ENCODE data around the gene GNRH2.
A peak's percentile ranks its signal among the peaks of the same experiment; 100 is the strongest.

Gene GNRH2

DNA sequence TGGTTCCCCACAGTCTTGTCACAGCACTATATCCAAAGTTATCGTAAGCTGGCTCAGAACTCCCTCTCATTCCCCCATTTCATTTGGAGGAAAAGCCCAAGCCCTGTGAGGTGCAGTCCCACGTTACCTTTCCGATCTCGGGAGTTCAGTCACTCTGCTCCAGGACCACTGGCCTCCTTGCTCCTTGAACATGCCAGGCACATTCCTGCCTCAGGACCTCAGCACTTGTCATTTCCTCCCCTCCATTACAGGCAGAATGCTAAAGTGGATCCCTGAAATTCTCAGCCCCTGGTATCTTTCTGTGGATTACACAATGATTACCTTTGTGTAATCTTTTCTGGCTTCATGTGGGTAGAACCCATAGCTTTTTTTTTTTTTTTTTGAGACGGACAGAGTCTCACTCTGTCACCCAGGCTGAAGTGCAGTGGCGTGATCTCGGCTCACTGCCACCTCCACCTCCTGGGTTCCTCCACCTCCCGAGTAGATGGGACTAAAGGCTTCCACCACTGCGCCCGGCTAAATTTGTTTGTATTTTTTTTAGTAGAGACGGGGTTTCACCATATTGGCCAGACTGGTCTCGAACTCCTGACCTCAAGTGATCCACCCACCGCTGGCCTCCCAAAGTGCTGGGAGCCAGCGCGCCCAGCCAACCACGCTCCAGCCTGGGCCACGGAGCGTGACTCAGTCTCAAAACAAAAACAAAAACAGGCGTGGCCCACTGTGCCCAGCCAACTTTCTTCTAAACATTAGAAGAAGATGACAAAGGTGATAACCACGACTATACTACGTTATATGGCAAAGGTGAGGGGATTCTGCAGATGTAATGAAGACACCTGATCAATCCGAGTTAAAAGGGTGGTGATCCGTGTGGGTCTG lies 24.0 kb downstream of the GNRH2 start:
- CTCF ChIA-PET: no interaction called here
- POLR2A ChIA-PET: no interaction called here
- TF ChIP-seq ZNF214 (tag by site-specific recombination; IDR thresholded peaks at IDR 0.05; ENCODE audit: borderline replicate concordance): no peak
- TF ChIP-seq ZNF48 (tag by site-specific recombination; IDR thresholded peaks at IDR 0.05): no peak
- no peak for TF ChIP-seq ZNF776 (tag by site-specific recombination; IDR thresholded peaks at IDR 0.05; ENCODE audit: borderline replicate concordance)
- no peak for TF ChIP-seq SP3 (tag by site-specific recombination; IDR thresholded peaks at IDR 0.05)
- no peak for TF ChIP-seq ZNF571 (tag by site-specific recombination; IDR thresholded peaks at IDR 0.05)
- no peak for TF ChIP-seq ZNF677 (tag by site-specific recombination; IDR thresholded peaks at IDR 0.05)

DNA sequence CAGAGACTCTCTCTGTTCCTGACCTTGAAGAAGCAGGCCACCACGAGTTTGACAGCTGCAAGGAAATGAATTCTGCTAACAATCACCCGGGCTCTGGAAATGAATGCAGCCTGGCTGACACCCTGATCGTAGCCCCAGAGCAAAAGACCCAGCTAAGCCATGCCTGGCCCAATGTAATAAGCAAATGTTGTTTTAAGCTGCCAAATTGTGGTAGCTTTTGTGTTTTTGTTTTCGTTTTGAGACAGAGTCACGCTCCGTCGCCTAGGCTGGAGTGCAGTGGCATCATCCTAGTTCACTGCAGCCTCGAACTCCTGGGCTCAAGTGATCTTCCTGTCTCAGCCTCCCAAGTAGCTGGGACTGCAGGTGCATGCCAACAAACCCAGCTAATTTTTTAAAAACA lies 24.7 kb downstream of the GNRH2 start:
- CTCF ChIA-PET: interaction anchor here (0.7 kb wide), 1 partner anchor 10 kb away, joined by 4 read pairs; no protein-coding TSS in a partner anchor
- peak; percentile 33; the same call in 1 of the 2 replicates for TF ChIP-seq OSR2 (tag by site-specific recombination; IDR thresholded peaks at IDR 0.05)
- TF ChIP-seq, protein P1, sequence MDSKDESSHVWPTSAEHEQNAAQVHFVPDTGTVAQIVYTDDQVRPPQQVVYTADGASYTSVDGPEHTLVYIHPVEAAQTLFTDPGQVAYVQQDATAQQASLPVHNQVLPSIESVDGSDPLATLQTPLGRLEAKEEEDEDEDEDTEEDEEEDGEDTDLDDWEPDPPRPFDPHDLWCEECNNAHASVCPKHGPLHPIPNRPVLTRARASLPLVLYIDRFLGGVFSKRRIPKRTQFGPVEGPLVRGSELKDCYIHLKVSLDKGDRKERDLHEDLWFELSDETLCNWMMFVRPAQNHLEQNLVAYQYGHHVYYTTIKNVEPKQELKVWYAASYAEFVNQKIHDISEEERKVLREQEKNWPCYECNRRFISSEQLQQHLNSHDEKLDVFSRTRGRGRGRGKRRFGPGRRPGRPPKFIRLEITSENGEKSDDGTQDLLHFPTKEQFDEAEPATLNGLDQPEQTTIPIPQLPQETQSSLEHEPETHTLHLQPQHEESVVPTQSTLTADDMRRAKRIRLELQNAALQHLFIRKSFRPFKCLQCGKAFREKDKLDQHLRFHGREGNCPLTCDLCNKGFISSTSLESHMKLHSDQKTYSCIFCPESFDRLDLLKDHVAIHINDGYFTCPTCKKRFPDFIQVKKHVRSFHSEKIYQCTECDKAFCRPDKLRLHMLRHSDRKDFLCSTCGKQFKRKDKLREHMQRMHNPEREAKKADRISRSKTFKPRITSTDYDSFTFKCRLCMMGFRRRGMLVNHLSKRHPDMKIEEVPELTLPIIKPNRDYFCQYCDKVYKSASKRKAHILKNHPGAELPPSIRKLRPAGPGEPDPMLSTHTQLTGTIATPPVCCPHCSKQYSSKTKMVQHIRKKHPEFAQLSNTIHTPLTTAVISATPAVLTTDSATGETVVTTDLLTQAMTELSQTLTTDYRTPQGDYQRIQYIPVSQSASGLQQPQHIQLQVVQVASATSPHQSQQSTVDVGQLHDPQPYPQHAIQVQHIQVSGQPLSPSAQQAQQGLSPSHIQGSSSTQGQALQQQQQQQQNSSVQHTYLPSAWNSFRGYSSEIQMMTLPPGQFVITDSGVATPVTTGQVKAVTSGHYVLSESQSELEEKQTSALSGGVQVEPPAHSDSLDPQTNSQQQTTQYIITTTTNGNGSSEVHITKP (tag by site-specific recombination; IDR thresholded peaks at IDR 0.05): no peak
- no peak for TF ChIP-seq ZNF175 (tag by site-specific recombination; IDR thresholded peaks at IDR 0.05)
- no peaks in the 10 kb centered on the region for H3K4me1 ChIP-seq (ENCODE audit: control insufficient read depth, insufficient read depth, low read length)
- no peaks in the 10 kb centered on the region for H3K36me3 ChIP-seq (ENCODE audit: control insufficient read depth in 2 of 2, insufficient read depth in 1 of 2, low read length in 2 of 2)
- no peak overlapping the region for H3K4me3 ChIP-seq (ENCODE audit: low read depth, low read length)
- no peak overlapping the region for H3K27ac ChIP-seq (ENCODE audit: extremely low read depth, low read depth, low read length)
- POLR2A ChIA-PET: no interaction called here
- H3K9me3 ChIP-seq (ENCODE audit: control insufficient read depth, insufficient read depth, low read depth, low read length): no peaks in the 10 kb centered on the region

More for the DNA sequence above, 24.0 kb downstream of the GNRH2 start:
- Histone ChIP-seq H3K4me3 (ENCODE audit: low read depth, low read length) (no peak overlapping the region), H3K4me1 (ENCODE audit: control insufficient read depth, insufficient read depth, low read length) (no peaks in the 10 kb centered on the region), H3K9me3 (ENCODE audit: control insufficient read depth, insufficient read depth, low read depth, low read length) (no peaks in the 10 kb centered on the region), H3K27ac (ENCODE audit: extremely low read depth, low read depth, low read length) (no peak overlapping the region), H3K36me3 (ENCODE audit: control insufficient read depth in 2 of 2, insufficient read depth in 1 of 2, low read length in 2 of 2) (no peaks in the 10 kb centered on the region)

DNA sequence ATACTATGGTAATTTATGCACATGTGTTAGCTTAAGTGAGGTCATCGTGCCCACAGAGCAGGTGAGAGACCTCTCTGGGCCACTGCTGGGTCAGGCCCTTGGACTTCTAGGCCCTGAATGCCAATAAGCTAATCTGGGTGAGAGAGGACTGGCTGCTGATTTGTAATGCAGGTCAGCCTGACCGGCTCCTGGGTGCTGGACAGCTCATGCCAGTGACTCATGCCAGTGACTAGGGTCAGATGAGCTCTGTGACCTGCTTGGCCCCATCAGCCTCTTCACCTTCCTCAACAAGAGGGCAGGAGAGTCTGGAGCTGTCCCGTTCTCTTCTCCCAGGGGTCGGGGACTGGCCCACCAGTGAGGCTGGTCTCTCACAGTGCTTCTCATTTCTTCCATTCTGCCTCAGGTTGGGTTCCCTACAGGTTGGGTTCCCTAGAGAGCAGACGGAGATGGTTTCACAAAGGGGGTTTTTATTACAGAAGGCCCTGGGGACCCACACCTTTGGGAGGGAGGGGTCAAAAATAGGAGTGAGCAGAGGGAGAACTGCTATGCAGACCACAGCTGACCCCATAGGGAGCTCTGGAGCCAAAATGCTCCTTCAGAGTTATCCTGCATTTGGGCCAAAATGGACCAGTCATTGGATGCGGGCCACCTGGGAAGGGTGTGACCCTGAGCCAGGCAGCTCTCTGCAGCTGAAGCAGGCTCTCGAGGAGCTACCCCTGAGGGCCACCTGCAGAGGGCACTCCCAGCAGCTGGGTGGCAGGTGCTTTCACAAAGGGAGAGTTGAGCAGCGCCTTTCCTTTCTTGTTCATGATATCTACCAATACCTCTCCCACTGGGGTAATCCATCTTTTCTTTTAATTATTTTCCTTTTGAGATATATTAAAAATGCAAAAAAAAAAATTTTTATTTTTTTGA lies 25.8 kb downstream of the GNRH2 start:
- Histone ChIP-seq H3K4me3 (ENCODE audit: low read depth, low read length) (no peak overlapping the region), H3K9me3 (ENCODE audit: control insufficient read depth, insufficient read depth, low read depth, low read length) (no peaks in the 10 kb centered on the region), H3K4me1 (ENCODE audit: control insufficient read depth, insufficient read depth, low read length) (no peaks in the 10 kb centered on the region), H3K36me3 (ENCODE audit: control insufficient read depth in 2 of 2, insufficient read depth in 1 of 2, low read length in 2 of 2) (no peaks in the 10 kb centered on the region), H3K27ac (ENCODE audit: extremely low read depth, low read depth, low read length) (no peak overlapping the region)
- CTCF ChIA-PET: interaction anchor here (0.7 to 1.5 kb wide), 4 partner anchors 10 to 118 kb away, joined by 3 to 10 read pairs (median 4); no protein-coding TSS in a partner anchor
- TF ChIP-seq, protein P2, sequence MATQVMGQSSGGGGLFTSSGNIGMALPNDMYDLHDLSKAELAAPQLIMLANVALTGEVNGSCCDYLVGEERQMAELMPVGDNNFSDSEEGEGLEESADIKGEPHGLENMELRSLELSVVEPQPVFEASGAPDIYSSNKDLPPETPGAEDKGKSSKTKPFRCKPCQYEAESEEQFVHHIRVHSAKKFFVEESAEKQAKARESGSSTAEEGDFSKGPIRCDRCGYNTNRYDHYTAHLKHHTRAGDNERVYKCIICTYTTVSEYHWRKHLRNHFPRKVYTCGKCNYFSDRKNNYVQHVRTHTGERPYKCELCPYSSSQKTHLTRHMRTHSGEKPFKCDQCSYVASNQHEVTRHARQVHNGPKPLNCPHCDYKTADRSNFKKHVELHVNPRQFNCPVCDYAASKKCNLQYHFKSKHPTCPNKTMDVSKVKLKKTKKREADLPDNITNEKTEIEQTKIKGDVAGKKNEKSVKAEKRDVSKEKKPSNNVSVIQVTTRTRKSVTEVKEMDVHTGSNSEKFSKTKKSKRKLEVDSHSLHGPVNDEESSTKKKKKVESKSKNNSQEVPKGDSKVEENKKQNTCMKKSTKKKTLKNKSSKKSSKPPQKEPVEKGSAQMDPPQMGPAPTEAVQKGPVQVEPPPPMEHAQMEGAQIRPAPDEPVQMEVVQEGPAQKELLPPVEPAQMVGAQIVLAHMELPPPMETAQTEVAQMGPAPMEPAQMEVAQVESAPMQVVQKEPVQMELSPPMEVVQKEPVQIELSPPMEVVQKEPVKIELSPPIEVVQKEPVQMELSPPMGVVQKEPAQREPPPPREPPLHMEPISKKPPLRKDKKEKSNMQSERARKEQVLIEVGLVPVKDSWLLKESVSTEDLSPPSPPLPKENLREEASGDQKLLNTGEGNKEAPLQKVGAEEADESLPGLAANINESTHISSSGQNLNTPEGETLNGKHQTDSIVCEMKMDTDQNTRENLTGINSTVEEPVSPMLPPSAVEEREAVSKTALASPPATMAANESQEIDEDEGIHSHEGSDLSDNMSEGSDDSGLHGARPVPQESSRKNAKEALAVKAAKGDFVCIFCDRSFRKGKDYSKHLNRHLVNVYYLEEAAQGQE (tag by site-specific recombination; IDR thresholded peaks at IDR 0.05): peak; percentile 78
- no peak for TF ChIP-seq ZNF624 (tag by site-specific recombination; IDR thresholded peaks at IDR 0.05)
- POLR2A ChIA-PET: interaction anchor here (0.6 kb wide), 1 partner anchor 16 kb away, joined by 3 read pairs; no protein-coding TSS in a partner anchor

Measured in HEK293 (cell line).